ENCODE measurements around the gene INSYN2A. TPM values are rescaled to one million over a fixed set of nuclear protein-coding genes. Genes with fewer than 3 reads are reported as not detected.

Gene INSYN2A
- polyA plus RNA-seq, 1 donor from 2014 or later, result 4.2 TPM

DNA sequence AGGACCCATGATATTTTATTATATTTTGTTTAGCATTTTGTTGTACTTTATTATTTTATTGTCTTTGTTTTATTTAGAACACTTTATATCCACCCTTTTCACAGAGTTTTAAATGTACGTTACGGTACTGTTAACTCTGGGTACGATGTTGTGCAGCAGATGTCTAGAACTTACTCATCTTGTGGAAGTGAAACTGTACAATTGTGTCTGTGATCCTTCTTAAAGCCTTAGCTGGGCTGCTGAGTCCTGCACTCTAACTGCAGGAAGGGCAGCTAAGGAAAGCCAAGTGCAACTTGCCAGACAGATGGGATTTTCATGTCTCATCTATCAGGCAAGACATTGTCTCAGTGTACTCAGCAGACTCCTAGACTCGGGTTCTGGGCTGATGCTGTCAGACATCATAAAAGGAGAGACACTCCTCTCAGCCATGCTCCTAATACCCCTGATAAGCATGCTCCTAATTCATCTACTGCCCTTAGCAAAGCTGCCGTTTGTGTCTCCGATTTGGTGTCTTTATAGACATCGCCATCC is 14.6 kb upstream of the INSYN2A start:
- no peaks in the 10 kb centered on the region for H3F3A ChIP-seq (ENCODE audit: insufficient read depth, low read length, poor library complexity, severe bottlenecking)
- H2AFZ ChIP-seq (ENCODE audit: low read depth, low read length), result no peak overlapping the region
- H3K27me3 ChIP-seq (ENCODE audit: insufficient read depth, low read depth, low read length), result no peaks in the 10 kb centered on the region
- H3K4me2 ChIP-seq (ENCODE audit: low read length), result no peak overlapping the region
- H4K20me1 ChIP-seq (ENCODE audit: insufficient read depth), result no peaks in the 10 kb centered on the region
- no peaks in the 10 kb centered on the region for H3K9me2 ChIP-seq (ENCODE audit: insufficient read depth, low read length)
- no peak overlapping the region for H3K4me3 ChIP-seq (ENCODE audit: low read length)
- H3K9ac ChIP-seq (ENCODE audit: low read length), result no peak overlapping the region
- no peak for TF ChIP-seq TAF1 (IDR thresholded peaks at IDR 0.05; ENCODE audit: low read depth)
- TF ChIP-seq, protein P1, sequence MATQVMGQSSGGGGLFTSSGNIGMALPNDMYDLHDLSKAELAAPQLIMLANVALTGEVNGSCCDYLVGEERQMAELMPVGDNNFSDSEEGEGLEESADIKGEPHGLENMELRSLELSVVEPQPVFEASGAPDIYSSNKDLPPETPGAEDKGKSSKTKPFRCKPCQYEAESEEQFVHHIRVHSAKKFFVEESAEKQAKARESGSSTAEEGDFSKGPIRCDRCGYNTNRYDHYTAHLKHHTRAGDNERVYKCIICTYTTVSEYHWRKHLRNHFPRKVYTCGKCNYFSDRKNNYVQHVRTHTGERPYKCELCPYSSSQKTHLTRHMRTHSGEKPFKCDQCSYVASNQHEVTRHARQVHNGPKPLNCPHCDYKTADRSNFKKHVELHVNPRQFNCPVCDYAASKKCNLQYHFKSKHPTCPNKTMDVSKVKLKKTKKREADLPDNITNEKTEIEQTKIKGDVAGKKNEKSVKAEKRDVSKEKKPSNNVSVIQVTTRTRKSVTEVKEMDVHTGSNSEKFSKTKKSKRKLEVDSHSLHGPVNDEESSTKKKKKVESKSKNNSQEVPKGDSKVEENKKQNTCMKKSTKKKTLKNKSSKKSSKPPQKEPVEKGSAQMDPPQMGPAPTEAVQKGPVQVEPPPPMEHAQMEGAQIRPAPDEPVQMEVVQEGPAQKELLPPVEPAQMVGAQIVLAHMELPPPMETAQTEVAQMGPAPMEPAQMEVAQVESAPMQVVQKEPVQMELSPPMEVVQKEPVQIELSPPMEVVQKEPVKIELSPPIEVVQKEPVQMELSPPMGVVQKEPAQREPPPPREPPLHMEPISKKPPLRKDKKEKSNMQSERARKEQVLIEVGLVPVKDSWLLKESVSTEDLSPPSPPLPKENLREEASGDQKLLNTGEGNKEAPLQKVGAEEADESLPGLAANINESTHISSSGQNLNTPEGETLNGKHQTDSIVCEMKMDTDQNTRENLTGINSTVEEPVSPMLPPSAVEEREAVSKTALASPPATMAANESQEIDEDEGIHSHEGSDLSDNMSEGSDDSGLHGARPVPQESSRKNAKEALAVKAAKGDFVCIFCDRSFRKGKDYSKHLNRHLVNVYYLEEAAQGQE (IDR thresholded peaks at IDR 0.05; ENCODE audit: borderline replicate concordance), result no peak
- no peak for TF ChIP-seq MXI1 (conservative IDR thresholded peaks at IDR 0.05; ENCODE audit: poor library complexity, severe bottlenecking)
- TF ChIP-seq RAD21 (conservative IDR thresholded peaks at IDR 0.05), result no peak
- TF ChIP-seq EZH2 (IDR thresholded peaks at IDR 0.05; ENCODE audit: borderline replicate concordance, insufficient read depth, low read length, poor library complexity, severe bottlenecking), result no peak
- no peak for TF ChIP-seq SMC3 (conservative IDR thresholded peaks at IDR 0.05; ENCODE audit: poor library complexity)
- TF ChIP-seq, protein P2, sequence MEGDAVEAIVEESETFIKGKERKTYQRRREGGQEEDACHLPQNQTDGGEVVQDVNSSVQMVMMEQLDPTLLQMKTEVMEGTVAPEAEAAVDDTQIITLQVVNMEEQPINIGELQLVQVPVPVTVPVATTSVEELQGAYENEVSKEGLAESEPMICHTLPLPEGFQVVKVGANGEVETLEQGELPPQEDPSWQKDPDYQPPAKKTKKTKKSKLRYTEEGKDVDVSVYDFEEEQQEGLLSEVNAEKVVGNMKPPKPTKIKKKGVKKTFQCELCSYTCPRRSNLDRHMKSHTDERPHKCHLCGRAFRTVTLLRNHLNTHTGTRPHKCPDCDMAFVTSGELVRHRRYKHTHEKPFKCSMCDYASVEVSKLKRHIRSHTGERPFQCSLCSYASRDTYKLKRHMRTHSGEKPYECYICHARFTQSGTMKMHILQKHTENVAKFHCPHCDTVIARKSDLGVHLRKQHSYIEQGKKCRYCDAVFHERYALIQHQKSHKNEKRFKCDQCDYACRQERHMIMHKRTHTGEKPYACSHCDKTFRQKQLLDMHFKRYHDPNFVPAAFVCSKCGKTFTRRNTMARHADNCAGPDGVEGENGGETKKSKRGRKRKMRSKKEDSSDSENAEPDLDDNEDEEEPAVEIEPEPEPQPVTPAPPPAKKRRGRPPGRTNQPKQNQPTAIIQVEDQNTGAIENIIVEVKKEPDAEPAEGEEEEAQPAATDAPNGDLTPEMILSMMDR (IDR thresholded peaks at IDR 0.05; ENCODE audit: poor library complexity, severe bottlenecking), result no peak
- TF ChIP-seq POLR2AphosphoS5 (IDR thresholded peaks at IDR 0.05), result no peak
- no peak for TF ChIP-seq EP300 (conservative IDR thresholded peaks at IDR 0.05; ENCODE audit: poor library complexity, severe bottlenecking)
- no peak overlapping the region for H3K27ac ChIP-seq (ENCODE audit: low read length)
- no peaks in the 10 kb centered on the region for H3K36me3 ChIP-seq (ENCODE audit: insufficient read depth, low read length)
- H3K9me3 ChIP-seq (ENCODE audit: low read length), result no peaks in the 10 kb centered on the region
- H3K79me2 ChIP-seq (replicated peaks; ENCODE audit: insufficient read depth, low read length), result no peaks in the 10 kb centered on the region

- H3K4me3 ChIP-seq (ENCODE audit: low read length), result no peak overlapping the region
- H4K20me1 ChIP-seq (ENCODE audit: insufficient read depth), result no peaks in the 10 kb centered on the region
- H3K36me3 ChIP-seq (ENCODE audit: insufficient read depth, low read length), result no peaks in the 10 kb centered on the region
- no peaks in the 10 kb centered on the region for H3K79me2 ChIP-seq (replicated peaks; ENCODE audit: insufficient read depth, low read length)
- H3K4me2 ChIP-seq (ENCODE audit: low read length), result no peak overlapping the region
- H3K9me2 ChIP-seq (ENCODE audit: insufficient read depth, low read length), result no peaks in the 10 kb centered on the region
- no peak overlapping the region for H2AFZ ChIP-seq (ENCODE audit: low read depth, low read length)
- TF ChIP-seq, protein P1 (IDR thresholded peaks at IDR 0.05; ENCODE audit: borderline replicate concordance), result no peak
- TF ChIP-seq, protein P2 (IDR thresholded peaks at IDR 0.05; ENCODE audit: poor library complexity, severe bottlenecking), result no peak
- no peak for TF ChIP-seq TAF1 (IDR thresholded peaks at IDR 0.05; ENCODE audit: low read depth)
- no peak for TF ChIP-seq POLR2AphosphoS5 (IDR thresholded peaks at IDR 0.05)
- no peak for TF ChIP-seq RAD21 (conservative IDR thresholded peaks at IDR 0.05)
- no peaks in the 10 kb centered on the region for H3K27me3 ChIP-seq (ENCODE audit: insufficient read depth, low read depth, low read length)
- no peak overlapping the region for H3K27ac ChIP-seq (ENCODE audit: low read length)
- H3K9me3 ChIP-seq (ENCODE audit: low read length), result no peaks in the 10 kb centered on the region
- no peak overlapping the region for H3K9ac ChIP-seq (ENCODE audit: low read length)
- H3F3A ChIP-seq (ENCODE audit: insufficient read depth, low read length, poor library complexity, severe bottlenecking), result no peaks in the 10 kb centered on the region
These were observed 10.7 kb upstream of the INSYN2A start for GRCh38 chr10:127207081-127207480.

Measured in neural cell (in vitro differentiated cells).